ENCODE measurements around the gene CCNL2.

GRCh38 chr1:1361233-1361981 is 37.7 kb downstream of the CCNL2 start:
- TF ChIP-seq, protein P1, sequence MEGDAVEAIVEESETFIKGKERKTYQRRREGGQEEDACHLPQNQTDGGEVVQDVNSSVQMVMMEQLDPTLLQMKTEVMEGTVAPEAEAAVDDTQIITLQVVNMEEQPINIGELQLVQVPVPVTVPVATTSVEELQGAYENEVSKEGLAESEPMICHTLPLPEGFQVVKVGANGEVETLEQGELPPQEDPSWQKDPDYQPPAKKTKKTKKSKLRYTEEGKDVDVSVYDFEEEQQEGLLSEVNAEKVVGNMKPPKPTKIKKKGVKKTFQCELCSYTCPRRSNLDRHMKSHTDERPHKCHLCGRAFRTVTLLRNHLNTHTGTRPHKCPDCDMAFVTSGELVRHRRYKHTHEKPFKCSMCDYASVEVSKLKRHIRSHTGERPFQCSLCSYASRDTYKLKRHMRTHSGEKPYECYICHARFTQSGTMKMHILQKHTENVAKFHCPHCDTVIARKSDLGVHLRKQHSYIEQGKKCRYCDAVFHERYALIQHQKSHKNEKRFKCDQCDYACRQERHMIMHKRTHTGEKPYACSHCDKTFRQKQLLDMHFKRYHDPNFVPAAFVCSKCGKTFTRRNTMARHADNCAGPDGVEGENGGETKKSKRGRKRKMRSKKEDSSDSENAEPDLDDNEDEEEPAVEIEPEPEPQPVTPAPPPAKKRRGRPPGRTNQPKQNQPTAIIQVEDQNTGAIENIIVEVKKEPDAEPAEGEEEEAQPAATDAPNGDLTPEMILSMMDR (IDR thresholded peaks at IDR 0.05): no peak
- TF ChIP-seq EP300 (IDR thresholded peaks at IDR 0.05) (no peak), POLR2A (IDR thresholded peaks at IDR 0.05) (no peak)

Measured in ovary (tissue), 3 donors.